Ishikawa (cell line): ENCODE results near the gene ARHGEF3.

ENCODE experiments used
- CEBPB ChIP-seq: IDR thresholded peaks from 2 replicates; pipeline ENCODE4 v1.6.1; 2012
- CREB1 ChIP-seq: IDR thresholded peaks from 2 replicates; pipeline ENCODE4 v1.6.1; 2012; ENCODE audit warnings: low read depth
- EGR1 ChIP-seq: IDR thresholded peaks from 2 replicates; pipeline ENCODE4 v1.6.1; 2012
- EP300 ChIP-seq: IDR thresholded peaks from 2 replicates; pipeline ENCODE4 v1.6.1; 2012; ENCODE audit warnings: borderline replicate concordance
- FOXM1 ChIP-seq: IDR thresholded peaks from 2 replicates; pipeline ENCODE4 v1.6.1; 2012; ENCODE audit warnings: low read depth, borderline replicate concordance
- NFIC ChIP-seq: IDR thresholded peaks from 2 replicates; pipeline ENCODE4 v1.6.1; 2012
- RAD21 ChIP-seq: IDR thresholded peaks from 2 replicates; pipeline ENCODE4 v1.6.1; 2012; ENCODE audit warnings: low read depth
- REST ChIP-seq: IDR thresholded peaks from 2 replicates; pipeline ENCODE4 v1.6.1; 2012; ENCODE audit warnings: low read depth, mild to moderate bottlenecking
- TAF1 ChIP-seq: IDR thresholded peaks from 2 replicates; pipeline ENCODE4 v1.6.1; 2012; ENCODE audit warnings: low read depth, mild to moderate bottlenecking
- TCF12 ChIP-seq: IDR thresholded peaks from 2 replicates; pipeline ENCODE4 v1.6.1; 2012; ENCODE audit warnings: low read depth
- TEAD4 ChIP-seq: IDR thresholded peaks from 2 replicates; pipeline ENCODE4 v1.6.1; 2012
- YY1 ChIP-seq: IDR thresholded peaks from 2 replicates; pipeline ENCODE4 v1.6.1; 2012; ENCODE audit warnings: low read depth
- ZBTB7A ChIP-seq: IDR thresholded peaks from 2 replicates; pipeline ENCODE4 v1.6.1; 2012; ENCODE audit warnings: low read depth
- TF ChIP-seq, protein P1 (sequence below): IDR thresholded peaks from 2 replicates; pipeline ENCODE4 v1.6.1; 2012
- TF ChIP-seq, protein P2 (sequence below): IDR thresholded peaks from 2 replicates; pipeline ENCODE4 v1.6.1; 2012

The ARHGEF3 gene

GRCh38 chr3:56833022-56833421, 31.3 kb upstream of the ARHGEF3 start:
- no peak for TF ChIP-seq RAD21
- TF ChIP-seq TEAD4, result no peak

DNA sequence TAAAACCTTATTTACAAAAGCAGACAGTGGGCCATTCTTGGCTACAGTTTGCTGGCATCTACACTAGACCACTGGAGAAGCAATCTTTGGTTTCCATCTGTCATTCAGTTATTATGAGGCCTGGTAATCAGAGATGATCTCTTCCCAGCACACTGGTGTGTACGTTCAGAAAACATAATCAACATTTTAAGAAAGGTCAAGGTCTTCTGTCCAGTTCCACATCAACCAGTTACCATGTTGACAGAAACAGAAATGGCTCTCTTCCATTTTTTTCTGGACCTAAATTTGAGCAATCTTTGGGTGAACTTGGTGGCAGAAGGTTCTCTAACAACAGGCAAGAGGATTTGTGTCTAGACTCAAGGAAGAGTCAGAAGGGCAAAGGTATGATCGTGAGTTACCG, 29.8 kb upstream of the ARHGEF3 start:
- TF ChIP-seq CEBPB (no peak), RAD21 (no peak), TEAD4 (no peak), TCF12 (no peak), EGR1 (no peak), NFIC (no peak), YY1 (no peak), REST (no peak), CREB1 (no peak), TAF1 (no peak), EP300 (no peak), FOXM1 (no peak)
- TF ChIP-seq, protein P1, sequence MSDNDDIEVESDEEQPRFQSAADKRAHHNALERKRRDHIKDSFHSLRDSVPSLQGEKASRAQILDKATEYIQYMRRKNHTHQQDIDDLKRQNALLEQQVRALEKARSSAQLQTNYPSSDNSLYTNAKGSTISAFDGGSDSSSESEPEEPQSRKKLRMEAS, result no peak
- TF ChIP-seq, protein P2, sequence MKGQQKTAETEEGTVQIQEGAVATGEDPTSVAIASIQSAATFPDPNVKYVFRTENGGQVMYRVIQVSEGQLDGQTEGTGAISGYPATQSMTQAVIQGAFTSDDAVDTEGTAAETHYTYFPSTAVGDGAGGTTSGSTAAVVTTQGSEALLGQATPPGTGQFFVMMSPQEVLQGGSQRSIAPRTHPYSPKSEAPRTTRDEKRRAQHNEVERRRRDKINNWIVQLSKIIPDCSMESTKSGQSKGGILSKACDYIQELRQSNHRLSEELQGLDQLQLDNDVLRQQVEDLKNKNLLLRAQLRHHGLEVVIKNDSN, result no peak

DNA sequence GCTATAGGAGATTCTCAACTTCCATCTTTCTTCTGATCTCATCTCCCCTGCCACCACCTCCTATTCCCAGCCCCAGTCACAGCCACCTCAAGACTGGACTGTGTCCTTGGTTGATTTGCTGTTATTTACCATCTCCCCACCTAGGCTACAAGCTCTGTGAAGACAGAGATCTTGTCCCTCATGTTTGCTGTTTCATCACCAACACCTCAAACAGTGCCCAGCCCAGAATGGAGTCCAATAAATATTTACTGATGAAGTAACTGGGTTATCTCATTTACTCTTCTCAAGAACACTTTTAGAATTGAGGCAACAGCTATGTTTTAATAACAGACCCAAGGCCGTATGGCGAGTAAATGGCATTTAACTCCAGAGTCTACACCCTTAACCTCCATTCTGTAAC, 29.1 kb upstream of the ARHGEF3 start:
- TF ChIP-seq YY1 (no peak), CREB1 (no peak), RAD21 (no peak), EGR1 (no peak), EP300 (no peak), TCF12 (no peak), FOXM1 (no peak), TEAD4 (no peak)
- TF ChIP-seq, protein P2, result no peak

DNA sequence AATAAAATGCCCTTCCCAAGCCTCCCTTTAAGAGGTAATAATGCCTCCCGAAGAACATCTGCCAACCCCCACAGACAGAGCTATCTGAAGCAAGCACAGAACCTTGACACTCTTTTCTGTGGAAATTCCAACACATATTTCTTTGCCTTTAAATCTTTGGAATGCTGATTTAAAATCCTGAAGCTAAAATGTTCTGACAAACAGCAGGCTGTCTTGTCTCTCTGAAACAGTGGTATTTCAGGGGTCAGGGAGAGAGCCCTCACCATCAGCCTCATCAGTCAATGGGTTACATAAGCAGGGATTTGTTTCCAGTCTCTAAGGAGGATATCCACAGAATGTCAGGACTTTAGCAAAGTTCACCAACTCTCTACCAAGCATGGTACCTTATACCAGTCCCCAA, 27.8 kb upstream of the ARHGEF3 start:
- no peak for TF ChIP-seq ZBTB7A
- no peak for TF ChIP-seq EGR1
- TF ChIP-seq TCF12, result no peak
- no peak for TF ChIP-seq YY1
- no peak for TF ChIP-seq TEAD4
- TF ChIP-seq CEBPB, result no peak
- TF ChIP-seq EP300, result no peak
- TF ChIP-seq REST, result no peak
- no peak for TF ChIP-seq CREB1
- no peak for TF ChIP-seq RAD21
- no peak for TF ChIP-seq FOXM1
- TF ChIP-seq, protein P1, result no peak
- no peak for TF ChIP-seq NFIC
- TF ChIP-seq TAF1, result no peak
- TF ChIP-seq, protein P2, result no peak

DNA sequence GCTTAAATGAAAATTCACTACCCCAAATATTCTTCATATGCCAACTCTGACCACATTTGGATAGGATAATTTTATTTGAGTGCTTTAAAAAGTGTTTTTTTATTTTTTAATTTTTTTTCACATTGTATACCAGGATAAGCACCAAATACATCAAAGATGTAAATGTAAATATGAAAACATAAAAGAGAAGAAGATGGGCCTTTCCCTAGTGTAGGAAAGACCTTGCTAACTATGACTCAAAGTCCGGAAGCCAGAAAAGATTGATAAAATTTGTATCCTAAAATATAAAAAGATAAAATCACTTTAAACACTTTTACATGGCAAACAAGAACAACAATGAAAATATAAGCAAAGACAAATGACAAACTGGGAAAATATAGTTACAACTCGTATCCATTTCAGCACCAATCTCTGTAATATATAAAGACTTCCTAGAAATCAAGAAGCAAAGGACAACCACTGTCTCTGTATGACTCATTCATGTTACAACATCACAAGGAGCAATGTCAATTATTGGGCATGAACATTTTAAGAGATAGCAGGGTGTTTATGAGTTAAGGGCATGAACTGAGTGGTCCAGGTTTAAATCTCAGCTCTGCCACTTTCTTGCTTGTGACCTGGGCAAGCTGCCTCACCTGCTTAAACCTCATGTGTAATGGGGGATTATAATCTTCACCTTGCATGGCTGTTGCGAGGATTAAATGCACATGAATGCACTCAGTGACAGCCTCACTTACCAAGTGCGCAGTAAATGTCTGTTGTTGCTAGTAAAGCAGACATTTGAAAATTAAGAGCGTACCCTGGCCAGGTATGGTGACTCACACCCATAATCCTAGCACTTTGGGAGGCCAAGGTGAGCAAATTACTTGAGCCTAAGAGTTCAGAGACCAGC, 25.3 kb upstream of the ARHGEF3 start:
- TF ChIP-seq EP300 (no peak), FOXM1 (no peak)
